G401.6 (cell line): ENCODE data around the gene RPL35A.
"Not testable (repeated sequence)": the region's sequence is repeated elsewhere in the genome, so short reads cannot be mapped to it uniquely, and the experiment has no call there.

ENCODE experiments used
- FAIRE-seq: peaks from 2 replicates; lab custom pipeline; 2012; peaks lifted over from hg19 to GRCh38; lab: Jason Lieb, UNC

Gene RPL35A

DNA sequence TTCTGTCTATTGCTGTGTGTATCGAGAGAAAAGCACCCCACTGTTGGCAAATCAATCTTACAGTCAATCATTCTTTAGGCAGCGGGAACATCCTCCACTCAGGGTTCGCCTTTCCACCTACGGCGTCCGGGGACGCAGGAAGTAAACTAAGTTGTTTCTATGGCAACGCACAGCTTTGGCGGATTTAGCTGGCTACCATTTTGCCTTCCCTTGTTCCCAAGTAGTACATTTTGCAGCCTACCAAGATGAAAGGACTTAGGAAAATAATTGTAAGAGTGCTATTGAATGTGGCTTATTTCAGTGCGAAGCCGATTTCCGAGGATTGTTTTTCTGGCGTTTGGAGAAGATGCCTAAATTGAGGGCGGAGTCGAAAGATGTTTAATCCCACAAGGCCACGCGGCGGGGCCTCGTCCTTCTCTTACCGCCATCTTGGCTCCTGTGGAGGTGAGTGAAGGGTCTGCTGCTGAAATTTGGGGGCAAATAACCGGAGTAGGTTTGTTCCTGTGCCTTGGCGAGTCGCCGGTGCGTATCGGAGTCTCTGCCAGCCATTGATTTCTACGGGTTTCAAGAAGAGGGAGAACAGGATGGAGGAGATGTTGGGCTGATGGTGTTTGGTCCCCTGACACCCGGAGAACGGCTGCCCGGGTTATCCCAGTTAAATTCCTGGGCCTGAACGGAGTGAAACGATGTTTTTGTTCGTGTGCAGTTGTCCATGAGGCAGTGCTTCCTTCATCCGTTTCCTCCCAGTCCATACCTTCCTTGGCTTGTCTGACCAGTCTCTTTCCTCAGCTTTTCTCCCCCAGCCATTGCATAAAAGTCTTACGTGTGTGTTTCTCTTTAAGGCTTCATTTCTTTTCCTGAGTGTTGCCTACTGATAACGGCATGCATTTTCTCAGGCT lies at the start of gene RPL35A:
TSS of gene RPL35A (plus strand) at position 413 of the 899 bp plus-strand sequence. CDS start 778 bp downstream, outside the sequence.
- FAIRE-seq, result peak; percentile 97

DNA sequence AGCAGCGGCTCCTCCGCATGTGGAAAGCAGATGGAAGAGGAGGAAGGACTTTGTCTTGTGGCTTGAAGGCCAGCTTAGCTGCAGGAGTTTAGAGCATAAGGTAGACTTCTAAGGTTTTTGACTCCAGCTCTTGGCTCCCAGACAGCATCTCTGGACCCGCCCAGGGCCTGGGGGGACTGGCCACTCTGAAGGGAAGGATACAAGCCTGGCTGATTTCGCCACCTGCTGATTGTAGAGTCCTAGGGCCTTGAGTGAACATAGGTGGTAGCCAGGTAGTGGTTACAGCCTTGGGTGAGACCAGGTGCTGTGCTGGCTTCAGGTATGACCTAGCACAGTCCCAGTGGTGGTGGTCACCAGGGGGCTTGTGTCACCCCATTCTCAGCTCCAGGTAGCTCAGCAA lies 48.4 kb upstream of the RPL35A start:
- no peak for FAIRE-seq

DNA sequence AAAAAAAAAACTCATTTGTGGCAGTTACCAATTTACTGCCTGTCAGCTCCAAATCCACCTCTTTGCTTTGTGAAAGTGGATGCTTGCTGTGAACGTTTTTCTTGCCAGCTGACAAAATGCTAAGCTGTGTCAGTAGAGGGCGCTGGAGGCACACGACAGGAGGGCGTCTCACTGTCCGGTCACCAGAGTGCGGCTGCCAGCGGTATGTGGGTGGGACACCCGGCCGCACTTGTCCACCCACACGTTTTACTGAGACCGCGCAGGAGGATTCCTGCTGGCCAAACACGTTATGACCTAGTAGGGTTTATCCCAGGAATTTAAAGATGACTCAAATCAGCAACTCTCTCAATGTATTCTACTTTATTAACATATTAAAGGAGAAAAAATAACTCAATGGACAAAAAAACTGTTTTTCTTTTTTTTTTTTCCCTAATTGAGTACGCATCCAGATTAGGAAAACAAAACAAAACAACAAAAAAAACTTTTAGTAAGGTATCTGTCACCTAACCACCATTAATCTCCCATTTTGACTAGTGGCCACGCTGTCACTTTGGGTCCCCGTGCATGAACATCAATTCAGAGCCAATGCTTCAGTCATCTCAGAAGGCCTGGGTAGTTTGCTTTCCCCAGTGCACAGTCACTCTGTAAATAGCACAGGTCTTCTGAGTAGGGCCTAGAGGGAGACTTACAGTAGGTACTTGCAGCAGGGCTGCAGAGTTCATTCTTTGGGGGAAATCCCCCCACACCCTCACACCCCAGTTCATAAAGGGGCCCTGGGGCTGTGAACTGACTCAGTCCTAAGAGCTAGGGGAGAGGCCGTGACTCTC lies 43.8 kb upstream of the RPL35A start:
- peak; percentile 80 for FAIRE-seq

DNA sequence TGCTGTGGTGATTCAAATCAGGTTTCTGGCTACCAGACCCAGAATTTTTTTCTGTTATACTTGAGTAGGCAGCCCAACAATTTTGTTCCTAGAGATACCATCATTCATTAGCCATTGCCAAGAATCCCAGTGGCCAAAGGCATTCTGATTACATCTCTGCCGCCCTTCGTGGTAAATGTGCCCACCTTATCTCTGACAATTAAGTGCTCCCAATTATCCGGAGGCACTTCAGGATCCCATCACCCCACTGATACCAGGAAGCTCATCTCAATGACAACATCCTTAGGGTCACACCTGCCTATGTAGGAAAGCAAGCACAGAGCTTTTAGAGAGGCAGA lies 43.2 kb upstream of the RPL35A start:
- no peak for FAIRE-seq

DNA sequence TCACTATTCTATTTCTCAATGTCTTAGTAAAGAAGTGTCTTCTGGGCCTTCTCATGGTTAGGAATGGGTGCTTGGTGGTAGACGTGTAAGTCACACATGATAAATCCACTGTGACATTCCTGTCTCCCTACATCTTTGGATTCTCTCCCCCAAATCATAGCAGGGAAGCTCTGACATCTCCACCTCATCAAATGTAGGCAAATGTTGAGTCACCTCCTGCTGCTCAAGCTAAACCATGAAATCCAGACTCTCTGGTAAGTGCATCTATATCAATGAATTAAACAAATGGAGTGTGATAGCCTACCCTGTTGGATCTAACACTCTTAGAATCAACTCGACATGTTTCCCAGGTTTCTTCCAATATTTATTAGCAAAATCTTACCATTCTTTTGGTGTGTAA lies 42.8 kb upstream of the RPL35A start:
- FAIRE-seq, result no peak

DNA sequence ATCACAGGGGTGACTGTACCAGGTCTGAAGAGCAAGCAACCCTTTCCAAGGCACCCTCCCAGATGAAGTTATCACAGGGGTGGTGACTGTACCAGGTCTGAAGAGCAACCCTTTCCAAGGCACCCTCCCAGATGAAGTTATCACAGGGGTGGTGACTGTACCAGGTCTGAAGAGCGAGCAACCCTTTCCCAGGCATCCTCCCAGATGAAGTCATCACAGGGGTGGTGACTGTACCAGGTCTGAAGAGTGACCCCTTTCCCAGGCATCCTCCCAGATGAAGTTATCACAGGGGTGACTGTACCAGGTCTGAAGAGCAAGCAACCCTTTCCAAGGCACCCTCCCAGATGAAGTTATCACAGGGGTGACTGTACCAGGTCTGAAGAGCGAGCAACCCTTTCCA lies 41.4 kb upstream of the RPL35A start:
- not testable (repeated sequence) for FAIRE-seq

DNA sequence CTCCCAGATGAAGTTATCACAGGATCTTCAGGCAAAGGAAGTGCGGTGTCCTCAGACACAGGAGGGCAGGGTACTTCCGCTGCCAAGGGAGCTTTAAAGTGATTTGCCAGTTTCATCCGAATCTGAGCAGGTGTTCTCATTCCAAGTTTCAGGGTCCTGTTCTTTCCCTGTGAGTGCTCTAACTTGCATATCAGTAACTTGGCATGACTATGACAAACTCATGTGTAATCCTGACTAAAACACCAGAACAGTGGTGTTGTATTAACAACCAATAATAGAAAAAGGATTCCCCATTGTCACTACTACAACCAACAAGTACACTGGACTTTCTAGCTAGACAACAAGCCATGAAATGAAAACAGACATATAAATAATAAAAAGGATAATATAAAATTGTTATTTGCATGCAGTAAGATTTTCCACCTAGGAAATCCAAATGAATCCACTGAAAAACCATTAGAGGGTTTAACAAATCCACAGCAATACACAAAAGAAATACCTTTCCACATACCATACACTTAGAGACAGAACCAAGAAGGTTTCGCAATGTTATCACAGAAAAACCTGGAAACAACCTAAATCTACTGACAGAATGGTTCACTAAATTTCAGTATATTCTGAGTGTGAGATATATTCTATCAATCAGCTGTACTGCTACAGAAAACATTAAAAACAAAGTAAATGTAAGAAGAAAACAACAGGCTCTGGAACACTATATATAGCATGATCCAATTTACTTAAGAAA lies 40.9 kb upstream of the RPL35A start:
- FAIRE-seq, result no peak

DNA sequence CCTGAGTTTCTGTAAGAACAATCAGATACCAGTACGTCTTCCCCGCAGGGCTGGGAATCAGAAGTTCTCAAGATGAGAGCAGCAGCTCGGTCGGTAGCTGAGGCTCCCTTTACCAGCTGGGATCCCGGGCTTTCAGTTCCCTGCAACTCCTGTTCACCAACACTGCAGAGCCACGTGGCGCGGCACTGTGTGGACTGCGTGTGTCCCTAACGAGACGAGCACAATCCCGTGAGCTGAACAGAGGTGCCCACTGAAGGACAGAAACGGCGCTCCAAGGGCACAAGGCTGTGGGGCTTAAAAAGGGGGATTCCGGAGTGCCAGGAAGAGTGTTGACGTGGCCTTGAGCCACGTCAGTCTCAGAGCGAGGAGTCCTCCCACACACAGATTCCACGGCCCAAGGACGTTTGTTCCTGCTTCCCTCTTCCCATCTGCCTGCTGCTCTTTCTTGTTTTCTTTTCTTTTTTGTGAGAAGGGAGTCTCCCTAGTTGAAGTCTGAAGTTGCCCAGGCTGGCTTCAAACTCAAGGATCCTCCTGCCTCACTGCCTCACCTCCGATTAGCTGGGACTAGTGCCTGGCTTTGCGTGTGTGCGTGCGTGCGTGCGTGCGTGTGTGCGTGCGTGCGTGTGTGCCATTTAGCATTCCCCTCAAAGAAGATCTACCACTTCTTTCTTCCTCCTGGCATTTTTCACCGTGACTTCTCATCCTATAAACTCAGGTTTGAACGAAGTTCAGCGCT lies 37.1 kb upstream of the RPL35A start:
- no peak for FAIRE-seq

DNA sequence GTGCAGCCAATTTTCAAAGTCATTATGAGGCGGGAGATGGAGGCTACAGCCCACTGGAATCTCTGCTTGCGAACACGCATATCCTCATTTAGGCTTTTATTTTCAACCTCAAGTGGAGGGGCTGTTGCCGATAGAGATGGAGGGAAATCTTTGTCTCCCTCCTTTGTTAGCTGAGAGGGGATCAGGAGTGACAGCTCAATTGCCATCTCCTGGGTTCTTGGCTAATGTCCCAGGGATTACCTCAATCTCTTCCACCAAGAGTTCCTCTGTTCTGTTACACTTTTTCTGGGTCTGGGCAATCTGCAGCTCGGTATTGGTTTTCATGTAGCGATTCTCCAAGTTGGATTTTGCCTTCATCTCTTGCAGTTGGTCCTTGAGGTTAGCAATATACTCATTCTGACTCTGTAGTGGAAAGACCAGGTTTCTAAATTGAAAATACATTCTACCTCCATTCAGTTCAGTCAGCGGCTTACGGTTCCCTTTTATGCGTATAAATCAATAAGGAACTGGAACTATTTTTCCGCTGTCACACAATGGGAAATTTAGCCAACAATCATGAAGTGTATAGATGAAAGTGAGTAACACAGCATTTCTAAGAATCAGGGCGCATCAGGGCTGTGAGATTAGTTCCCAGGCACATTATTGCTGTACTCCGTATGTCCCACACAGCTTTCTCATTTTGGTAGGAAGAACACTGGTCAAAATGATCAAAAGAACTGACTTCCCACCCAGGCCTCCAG lies 36.2 kb upstream of the RPL35A start:
- no peak for FAIRE-seq

DNA sequence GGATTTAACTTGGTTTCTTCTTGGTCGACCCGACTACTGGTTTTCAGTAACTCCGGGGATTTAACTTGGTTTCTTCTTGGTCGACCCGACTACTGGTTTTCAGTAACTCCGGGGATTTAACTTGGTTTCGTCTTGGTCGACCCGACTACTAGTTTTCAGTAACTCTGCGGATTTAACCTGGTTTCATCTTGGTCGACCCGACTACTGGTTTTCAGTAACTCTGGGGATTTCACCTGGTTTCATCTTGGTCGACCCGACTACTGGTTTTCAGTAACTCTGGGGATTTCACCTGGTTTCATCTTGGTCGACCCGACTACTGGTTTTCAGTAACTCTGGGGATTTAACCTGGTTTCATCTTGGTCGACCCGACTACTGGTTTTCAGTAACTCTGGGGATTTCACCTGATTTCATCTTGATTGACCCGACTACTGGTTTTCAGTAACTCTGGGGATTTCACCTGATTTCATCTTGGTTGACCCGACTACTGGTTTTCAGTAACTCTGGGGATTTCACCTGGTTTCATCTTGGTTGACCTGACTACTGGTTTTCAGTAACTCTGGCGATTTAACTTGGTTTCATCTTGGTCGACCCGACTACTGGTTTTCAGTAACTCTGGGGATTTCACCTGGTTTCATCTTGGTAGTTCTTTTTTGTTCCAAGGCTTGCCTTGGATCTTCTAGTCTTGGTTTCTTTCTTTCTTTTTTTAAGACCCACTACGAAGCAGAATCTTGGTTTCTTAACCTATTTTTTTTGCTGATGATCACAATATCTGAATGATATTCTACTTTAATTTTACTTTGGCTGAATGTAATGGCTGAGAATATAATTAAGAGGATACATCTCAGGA lies 28.3 kb upstream of the RPL35A start:
- FAIRE-seq, result not testable (repeated sequence)

DNA sequence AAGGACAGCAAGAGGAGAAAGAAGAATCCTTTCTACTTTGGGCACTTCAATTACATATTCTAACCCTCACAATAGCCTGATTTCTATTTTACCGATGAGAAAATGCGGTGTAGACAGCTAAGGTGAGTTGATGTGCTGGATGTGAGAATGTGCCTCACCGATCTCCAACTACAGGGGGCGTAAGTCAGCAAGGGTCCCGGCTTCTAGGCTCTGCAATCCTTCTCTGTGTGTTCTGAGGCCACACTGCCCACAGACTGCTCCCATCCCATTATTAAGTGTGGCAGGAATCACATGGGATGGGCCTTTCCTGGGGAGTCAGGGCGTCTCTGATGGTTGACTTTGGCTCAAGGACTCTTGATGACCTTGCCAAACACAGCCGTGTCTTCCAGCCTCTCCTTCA lies 23.6 kb upstream of the RPL35A start:
- FAIRE-seq, result no peak

DNA sequence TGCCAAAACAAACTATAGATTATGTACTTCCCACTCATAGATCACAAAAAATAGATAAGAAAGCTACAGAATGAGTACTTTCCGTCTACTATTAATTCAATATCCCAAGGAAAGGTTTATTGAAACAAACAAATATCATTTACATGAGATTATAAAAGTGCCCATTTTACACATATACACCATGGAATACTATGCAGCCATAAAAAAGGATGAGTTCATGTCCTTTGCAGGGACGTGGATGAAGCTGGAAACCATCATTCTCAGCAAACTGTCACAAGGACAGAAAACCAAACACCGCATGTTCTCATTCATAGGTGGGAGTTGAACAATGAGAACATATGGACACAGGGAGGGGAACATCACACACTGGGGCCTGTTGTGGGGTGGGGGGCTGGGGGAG lies 22.4 kb upstream of the RPL35A start:
- FAIRE-seq, result not testable (repeated sequence)

DNA sequence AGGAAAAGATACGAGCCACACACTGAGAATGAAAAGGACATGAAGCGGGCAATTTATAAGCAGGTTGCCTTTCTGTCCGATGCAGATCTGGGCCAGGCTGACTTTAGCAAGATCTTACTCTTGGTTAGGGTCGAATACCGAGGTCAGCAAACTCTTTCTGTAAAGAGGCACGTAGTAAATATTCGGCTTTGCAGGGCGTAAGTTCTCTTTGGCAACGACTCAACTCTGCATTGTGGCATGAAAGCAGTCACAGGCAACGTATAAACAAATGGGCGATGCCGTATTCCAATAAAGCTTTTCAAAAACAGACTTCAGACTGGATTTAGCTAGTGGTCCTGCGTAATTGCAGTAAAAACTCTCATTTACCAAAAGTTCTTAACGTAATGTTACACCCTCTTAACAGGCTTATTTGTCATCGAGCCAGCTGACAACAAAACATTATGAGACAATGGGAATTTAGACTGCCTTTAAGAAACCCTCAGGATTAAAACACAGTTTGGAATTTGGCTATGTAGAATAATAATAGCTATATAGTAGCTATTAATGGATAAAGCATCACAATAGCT lies 13.1 kb upstream of the RPL35A start:
- no peak for FAIRE-seq

DNA sequence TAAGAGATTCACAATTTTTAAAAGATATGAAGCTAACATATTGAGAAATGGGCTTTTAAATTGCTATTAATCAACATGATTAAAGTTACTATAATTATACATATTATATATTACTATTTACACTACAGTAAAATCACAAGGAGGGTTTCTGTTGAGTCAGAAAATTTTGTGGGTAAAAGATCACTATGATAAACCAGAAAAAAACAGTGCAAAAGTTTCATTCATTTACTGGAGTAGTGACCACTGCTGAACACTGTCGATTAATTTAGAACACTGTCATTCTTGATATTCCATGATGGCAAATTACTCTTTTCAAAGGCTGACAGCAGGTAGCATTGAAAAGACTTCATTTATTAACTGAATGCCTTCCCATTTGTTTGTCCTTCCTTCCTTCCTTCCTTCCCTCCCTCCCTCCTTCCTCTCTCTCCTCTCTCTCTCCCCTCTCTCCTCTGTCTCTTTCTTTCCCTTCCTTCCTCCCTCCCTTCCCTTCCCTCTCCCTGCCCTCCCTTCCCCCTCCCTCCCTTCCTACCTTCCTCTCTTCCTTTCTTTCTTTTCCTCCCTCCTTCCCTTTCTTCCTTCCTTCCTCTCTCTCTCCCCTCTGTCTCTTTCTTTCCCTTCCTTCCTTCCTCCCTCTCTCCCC lies 9.1 kb upstream of the RPL35A start:
- no peak for FAIRE-seq

DNA sequence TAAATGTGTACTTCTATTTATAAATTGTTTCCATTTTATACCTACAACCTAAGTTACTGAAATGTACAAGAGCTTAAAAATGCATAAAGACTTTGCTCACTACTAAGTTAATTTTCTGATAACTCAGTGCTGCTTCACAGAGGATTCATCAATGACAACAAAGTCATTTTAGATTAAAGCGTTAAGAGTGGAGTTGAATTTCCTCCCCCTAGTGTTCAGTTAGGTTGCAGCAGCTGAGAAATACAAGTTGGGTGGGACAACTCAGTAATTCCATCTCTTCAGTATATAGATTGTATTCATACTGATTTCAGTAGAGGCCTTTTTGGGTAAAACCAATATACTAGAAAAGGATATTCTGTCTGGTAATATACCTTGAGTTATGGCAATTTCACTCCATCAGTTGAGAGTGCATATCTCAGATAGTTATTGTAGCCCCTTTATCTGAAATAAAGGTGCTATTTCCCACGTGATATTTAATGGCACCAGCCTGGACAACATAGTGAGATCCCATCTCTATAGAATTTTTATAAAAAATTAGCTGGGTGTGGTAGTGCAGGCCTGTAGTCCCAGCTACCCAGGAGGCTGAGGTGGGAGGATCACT lies 6.9 kb upstream of the RPL35A start:
- peak; percentile 89 for FAIRE-seq

DNA sequence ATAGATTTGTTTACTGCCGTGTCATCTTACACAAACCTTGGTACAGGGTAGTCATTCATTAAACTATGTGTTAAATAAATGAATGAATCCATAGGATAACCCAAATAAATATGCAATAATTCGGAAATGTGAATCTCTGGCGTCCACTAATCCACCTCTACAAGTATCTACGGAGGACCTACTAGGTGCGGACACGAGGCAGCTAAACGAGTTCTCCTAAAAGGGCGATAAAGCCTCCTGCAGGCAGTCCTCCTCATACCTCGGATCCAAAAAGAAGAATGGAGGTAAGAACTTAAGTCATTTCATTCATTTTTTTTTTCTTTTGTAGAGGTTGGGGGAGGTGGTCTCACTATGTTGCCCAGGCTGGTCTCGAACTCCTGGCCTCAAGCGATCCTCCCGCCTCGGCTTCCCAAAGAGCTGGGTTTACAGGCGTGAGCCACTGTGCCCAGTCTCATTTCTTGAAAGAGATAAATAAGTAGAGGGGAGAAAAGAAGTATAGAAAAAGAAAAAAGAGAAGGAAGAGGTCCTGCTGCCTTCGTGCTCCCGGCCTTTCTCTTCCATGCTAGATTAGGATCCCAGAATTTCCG lies 706 bp upstream of the RPL35A start:
- FAIRE-seq, result no peak

DNA sequence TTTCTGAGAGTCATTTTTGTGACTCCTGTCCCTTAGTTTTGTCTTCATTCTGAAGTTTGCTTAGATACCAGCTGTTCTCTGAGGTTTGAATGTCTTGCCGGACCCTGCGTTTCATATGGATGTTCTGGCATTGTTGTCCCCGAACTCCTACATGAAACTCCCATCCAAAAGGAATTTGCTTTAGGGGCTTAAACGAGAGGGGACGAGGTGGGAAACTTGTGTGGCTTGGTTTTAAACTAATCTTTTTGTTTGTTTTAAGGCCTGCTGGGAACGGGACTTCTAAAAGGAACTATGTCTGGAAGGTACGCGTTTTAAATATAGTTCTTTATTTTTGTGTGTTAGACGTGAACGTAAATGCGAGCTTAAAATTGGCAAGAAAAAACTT lies 679 bp downstream of the RPL35A start:
- FAIRE-seq, result no peak

DNA sequence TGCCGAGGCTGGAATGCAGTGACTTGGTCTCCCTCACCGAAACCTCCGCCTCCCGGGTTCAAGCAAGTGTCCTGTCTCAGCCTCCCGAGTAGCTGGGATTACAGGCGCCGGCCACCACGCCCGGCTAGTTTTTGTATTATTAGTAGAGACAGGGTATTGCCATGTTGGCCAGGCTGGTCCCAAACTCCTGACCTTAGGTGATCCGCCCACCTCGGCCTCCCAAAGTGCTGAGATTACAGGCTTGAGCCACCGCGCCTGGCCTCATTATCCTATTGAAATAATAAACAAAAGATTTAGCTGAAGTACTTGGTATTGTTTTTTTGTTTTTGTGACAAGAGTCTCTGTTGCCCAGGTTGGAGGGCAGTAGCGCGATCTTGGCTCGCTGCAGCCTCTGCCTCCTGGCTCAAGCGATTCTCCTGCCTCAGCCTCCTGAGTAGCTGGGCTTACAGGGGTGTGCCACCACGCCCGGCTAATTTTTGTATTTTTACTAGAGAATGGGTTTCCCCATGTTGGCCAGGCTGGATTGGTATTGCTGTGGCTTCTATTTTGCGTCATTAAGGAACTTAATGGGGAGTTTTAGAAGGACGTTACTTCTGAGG lies 1.5 kb downstream of the RPL35A start:
- FAIRE-seq, result no peak
